Vagina (tissue), 2 donors: ENCODE results near the gene CAPN9.
A peak's percentile ranks its signal among the peaks of the same experiment; 100 is the strongest.

Experiments used
- CTCF ChIP-seq, 3 experiments: fragments of 450-650 bp in 2 of 3; fragments of 200-600 bp in 1 of 3; sonication (generic) in 1 of 3; IDR thresholded peaks; one replicate each; pipeline ENCODE4 v1.5.1; 2017 to 2019; ENCODE audit warnings: antibody characterized with exemption in 3 of 3, mild to moderate bottlenecking in 2 of 3, moderate library complexity in 2 of 3
- POLR2A ChIP-seq, 2 donors: fragments of 450-650 bp; IDR thresholded peaks; one replicate each; pipeline ENCODE4 v1.6.1; 2017; ENCODE audit warnings: antibody characterized with exemption in 2 of 2, mild to moderate bottlenecking in 2 of 2, moderate library complexity in 2 of 2
- POLR2AphosphoS5 ChIP-seq, 2 donors: sonication (generic); formaldehyde crosslinking; IDR thresholded peaks; one replicate each; pipeline ENCODE4 v1.9.0; 2017; ENCODE audit warnings: antibody characterized with exemption in 2 of 2, mild to moderate bottlenecking in 2 of 2, low read depth in 1 of 2; ENCODE audit not compliant: insufficient read depth in 1 of 2

DNA sequence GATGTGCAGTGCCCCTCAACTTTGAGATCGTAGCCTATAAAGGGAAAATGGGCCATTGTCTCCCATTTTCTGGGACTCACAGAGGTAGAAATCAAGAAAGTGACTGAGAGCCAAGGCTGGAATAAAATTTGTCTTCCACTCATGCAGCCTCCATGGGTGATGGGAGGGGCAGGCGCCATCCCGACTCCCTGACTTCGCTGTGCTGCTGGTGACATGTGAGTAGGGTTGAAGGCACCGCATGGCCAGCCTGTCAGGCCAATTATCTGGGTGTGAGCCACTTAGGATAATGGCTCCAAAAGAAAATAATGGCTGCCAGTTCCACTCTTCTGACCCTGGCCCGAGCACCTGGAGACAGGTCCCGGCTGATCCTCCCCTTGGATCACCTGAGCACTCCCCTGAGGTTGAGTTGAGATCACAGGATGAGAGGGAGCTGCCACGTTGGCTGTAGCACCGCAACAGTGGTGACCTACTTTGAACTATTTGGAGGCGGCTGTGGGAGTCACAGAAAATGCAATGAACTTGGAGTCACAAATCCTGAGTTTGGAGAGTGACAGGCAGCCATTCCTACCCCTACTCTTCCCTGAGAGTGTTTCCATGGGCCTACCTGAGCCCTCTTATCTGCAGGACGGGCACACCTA lies 26.3 kb downstream of the CAPN9 start:
- TF ChIP-seq POLR2A (IDR thresholded peaks at IDR 0.05) = no peak
- TF ChIP-seq CTCF (IDR thresholded peaks at IDR 0.05) = peak in 1 of 3 experiments; percentile 12
- no peak for TF ChIP-seq POLR2AphosphoS5 (IDR thresholded peaks at IDR 0.05; ENCODE audit: insufficient read depth in 1 of 2, low read depth in 1 of 2)
